Measurements from ENCODE around the gene CDKAL1.

Gene CDKAL1

DNA sequence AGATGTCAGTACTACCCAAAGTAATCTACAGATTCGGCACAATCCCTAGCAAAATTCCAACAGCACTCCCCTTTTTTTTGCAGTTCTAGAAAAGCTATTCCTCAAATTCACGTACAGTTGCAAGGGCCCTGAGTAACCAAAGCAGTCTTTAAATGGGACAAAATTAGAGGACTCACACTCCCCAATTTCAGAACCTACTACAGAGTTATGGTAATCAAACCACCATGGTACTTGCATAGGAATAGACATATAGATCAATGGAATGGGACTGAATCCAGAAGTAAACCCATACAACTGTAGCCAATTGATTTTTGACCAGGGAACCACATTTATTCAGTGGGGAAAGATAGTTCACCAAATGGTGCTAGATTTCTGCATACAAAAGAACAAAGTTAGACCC lies 350.8 kb downstream of the CDKAL1 start:
- no peak for DNase-seq (ENCODE audit: low spot score)
- TF ChIP-seq, protein P1, sequence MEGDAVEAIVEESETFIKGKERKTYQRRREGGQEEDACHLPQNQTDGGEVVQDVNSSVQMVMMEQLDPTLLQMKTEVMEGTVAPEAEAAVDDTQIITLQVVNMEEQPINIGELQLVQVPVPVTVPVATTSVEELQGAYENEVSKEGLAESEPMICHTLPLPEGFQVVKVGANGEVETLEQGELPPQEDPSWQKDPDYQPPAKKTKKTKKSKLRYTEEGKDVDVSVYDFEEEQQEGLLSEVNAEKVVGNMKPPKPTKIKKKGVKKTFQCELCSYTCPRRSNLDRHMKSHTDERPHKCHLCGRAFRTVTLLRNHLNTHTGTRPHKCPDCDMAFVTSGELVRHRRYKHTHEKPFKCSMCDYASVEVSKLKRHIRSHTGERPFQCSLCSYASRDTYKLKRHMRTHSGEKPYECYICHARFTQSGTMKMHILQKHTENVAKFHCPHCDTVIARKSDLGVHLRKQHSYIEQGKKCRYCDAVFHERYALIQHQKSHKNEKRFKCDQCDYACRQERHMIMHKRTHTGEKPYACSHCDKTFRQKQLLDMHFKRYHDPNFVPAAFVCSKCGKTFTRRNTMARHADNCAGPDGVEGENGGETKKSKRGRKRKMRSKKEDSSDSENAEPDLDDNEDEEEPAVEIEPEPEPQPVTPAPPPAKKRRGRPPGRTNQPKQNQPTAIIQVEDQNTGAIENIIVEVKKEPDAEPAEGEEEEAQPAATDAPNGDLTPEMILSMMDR (IDR thresholded peaks at IDR 0.05; ENCODE audit: extremely low read depth, insufficient read depth, missing control alignments): no peak
- in situ Hi-C loops (cut with MboI; ENCODE audit: low pct_unique_long_range_greater_than_20kb, low sequenced_read_pairs, unreplicated experiment): no loop called here

DNA sequence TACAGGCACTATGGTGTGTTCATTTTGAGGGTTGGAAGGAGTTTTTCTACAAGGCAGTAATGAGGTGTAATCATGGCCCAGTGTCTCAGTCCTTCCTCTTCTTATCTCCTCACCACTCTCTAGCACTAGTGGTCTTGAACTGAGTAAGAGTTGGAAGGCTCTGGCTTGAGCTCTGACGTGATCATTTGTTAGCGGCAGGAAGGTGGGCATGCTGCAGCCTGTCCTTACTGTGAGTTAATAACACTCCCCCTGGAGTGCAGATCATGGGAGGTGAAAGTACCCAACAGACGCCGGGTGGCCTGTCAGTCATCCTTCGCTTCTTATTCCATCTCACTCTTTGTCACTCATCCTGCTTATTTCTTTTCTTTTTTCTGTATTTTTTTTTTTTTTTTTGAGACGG lies 356.9 kb downstream of the CDKAL1 start:
- DNase-seq (ENCODE audit: low spot score): no peak
- TF ChIP-seq, protein P1 (IDR thresholded peaks at IDR 0.05; ENCODE audit: extremely low read depth, insufficient read depth, missing control alignments): no peak
- in situ Hi-C loops (cut with MboI; ENCODE audit: low pct_unique_long_range_greater_than_20kb, low sequenced_read_pairs, unreplicated experiment): no loop called here

DNA sequence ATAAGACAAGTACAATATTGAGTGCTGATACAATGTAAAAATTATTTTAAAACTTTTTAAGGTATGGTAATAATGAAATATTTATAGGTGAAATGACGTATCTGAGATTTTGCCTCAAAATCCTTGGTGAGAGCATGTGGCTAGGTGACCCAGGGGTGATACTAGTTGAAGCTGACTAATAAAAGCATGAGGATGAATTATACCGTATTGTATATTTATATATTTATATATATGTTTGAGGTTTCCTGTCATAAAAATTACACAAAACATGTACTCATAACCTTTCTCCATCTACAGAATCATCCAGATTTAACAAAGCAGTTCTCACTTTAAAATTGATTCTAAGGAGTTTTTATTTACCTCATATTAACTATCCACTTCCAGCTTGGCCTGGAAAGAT lies 358.1 kb downstream of the CDKAL1 start:
- in situ Hi-C loops (cut with MboI; ENCODE audit: low pct_unique_long_range_greater_than_20kb, low sequenced_read_pairs, unreplicated experiment): no loop called here
- DNase-seq (ENCODE audit: low spot score): no peak
- TF ChIP-seq, protein P1 (IDR thresholded peaks at IDR 0.05; ENCODE audit: extremely low read depth, insufficient read depth, missing control alignments): no peak

DNA sequence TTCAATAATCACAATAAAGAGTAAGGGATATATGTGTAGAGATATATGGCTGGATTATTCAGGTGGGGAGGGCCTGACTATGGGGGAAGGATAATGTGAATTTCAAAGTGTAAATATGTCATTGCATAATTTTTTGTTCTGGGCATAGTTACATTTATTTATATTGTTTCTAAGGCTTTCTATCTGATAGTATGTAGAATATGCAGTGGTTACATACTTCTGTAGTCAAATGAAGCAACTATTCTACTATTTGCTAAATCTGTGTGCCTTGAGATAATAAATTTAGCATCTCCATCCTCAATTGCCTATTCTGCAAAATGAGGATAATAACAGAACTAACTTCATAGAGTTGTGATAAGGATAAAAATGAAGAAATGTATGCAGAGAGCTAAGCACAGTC lies 359.2 kb downstream of the CDKAL1 start:
- no peak for DNase-seq (ENCODE audit: low spot score)
- TF ChIP-seq, protein P1 (IDR thresholded peaks at IDR 0.05; ENCODE audit: extremely low read depth, insufficient read depth, missing control alignments): no peak
- in situ Hi-C loops (cut with MboI; ENCODE audit: low pct_unique_long_range_greater_than_20kb, low sequenced_read_pairs, unreplicated experiment): no loop called here

DNA sequence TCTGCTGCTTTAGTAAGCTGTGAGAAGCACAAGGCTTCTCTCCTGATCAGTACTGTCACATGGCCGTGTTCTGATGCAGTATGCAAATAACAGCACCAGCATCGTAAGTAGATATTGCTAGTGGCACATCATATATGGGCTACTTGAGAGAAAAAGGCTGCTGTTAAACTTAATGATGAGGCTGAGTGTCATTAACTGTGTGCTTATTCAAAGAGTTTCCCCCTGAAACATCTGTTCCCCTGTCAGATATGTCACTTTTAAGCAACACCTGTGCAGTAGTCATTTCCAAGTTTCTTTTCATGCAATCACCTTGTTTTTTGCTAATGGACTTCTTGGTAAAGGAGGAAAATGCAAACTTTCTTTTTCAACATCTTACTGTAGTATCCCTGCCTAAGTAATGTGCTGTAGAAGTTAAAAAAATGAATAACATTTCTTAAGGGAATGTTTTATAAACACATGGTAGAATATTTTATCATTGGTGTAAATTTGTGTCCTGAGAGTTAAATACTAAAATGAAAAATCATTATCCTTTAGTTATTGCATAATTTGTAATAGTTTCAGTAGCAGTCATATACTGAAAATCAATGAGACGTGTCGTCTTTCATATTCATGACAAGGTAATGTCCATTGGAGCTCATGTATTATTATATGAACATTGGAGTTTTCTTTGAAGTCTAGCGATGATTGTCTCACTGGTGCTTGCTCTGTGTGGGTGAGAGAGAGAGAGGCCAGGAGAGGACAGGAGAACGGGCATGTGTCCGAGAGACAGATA lies 366.3 kb downstream of the CDKAL1 start:
- TF ChIP-seq, protein P1 (IDR thresholded peaks at IDR 0.05; ENCODE audit: extremely low read depth, insufficient read depth, missing control alignments): no peak
- in situ Hi-C loops (cut with MboI; ENCODE audit: low pct_unique_long_range_greater_than_20kb, low sequenced_read_pairs, unreplicated experiment): loop anchor here (25.0 kb wide), 1 partner anchor 687 kb away; the partner anchor contains the start of gene SOX4
- peak; percentile 50 for DNase-seq (ENCODE audit: low spot score)

DNA sequence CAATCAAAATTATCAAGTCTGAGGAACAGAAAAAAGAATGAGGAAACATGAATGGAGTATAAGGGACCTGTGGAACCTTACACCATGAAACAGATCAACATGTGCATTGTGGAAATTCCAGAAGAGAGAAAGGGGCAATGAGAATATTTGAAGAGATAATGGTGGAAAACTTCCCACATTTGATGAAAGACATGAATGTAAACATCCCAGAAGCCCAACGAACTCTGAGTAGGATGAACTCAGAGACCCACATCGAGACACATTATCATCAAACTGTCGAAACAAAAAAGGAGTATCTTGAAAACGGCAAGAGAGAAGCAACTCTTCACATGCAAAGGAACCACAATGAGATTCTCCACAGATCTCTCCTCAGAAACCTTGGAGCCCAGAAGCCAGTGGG lies 371.1 kb downstream of the CDKAL1 start:
- no peak for DNase-seq (ENCODE audit: low spot score)
- TF ChIP-seq, protein P1 (IDR thresholded peaks at IDR 0.05; ENCODE audit: extremely low read depth, insufficient read depth, missing control alignments): no peak
- in situ Hi-C loops (cut with MboI; ENCODE audit: low pct_unique_long_range_greater_than_20kb, low sequenced_read_pairs, unreplicated experiment): loop anchor here (25.0 kb wide), 1 partner anchor 682 kb away; the partner anchor contains the start of gene SOX4
